HG03103 (cell line): ENCODE measurements around the gene TSGA10.
"Not testable (repeated sequence)": the region's sequence is repeated elsewhere in the genome, so short reads cannot be mapped to it uniquely, and the experiment has no call there.

Source experiments
- ATAC-seq: cut with Tn5 transposase; IDR thresholded peaks from one replicate; pipeline ENCODE4 v1.9.1; 2021; ENCODE audit warnings: low read depth; ENCODE audit not compliant: unreplicated experiment

Gene TSGA10

GRCh38 chr2:99156891-99157290 lies 2.1 kb upstream of the TSGA10 start:
- no peak for ATAC-seq

DNA sequence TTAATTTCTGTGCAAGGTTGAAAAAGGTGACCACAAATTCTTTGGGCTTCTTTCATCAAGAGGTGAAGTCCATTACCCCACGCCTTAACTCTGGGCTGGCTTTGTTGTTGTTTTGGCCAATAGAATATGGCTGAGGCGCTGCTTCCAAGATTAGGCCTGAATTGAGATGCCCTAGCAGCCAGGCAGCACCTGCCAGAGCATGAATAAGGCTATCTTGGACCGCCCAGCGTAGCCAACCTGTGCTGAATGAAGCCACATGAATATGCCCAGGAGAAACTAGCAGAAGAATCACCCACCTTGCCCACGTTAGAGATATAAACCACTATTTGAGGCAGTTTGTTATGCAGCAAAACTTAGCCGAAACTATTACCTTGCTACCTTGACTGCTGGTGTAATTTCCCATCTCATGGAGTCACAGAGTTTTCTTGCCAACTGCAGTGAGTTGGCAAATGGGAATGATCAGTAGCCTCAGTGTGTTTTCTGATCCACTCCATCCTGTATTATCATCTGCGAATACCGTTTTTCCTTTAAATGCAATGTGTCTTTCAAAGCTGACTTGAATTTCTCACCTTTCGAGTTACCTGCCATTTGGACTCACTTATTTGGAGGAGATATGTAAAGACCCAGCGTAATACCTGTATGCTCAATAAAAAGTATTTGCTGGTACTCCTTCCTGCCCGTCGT lies 679 bp downstream of the TSGA10 start:
- ATAC-seq = no peak

DNA sequence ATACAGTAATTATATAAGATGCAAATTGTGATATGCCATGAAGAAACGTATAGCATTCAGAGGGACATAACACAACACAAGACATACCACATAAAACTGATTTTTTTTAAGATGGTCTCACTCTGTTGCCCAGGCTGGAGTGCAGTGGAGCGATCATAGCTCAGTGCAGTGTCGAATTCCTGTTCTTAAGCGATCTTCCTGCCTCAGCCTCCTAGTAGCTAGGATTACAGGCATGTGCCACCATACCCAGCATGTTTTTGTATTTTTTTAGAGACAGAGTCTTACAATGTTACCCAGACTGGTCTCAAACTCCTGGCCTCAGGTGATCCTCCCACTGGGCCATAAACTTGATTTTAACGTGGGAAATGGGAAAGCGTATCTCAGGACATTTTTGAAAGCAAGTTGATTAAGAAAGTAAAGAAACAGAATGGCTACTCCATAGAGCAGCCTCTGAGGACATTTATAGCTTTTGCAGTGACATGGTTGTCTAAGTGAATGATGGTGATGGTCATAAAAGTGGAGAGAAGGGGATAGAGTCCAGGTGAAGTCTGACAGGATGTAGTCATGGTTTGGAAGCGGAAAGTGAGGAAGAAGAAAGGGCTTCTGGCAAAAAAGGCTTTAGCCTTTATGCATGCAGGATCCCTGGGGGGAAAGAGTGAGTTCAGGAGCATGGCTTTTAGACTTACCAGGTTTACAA lies 2.4 kb downstream of the TSGA10 start:
- no peak for ATAC-seq

GRCh38 chr2:99150706-99151105 lies 4.0 kb downstream of the TSGA10 start:
- no peak for ATAC-seq

GRCh38 chr2:99141110-99142108 lies 13.3 kb downstream of the TSGA10 start, which contains the start of gene C2orf15:
TSS of gene C2orf15 (plus strand) at chr2:99141707. CDS start at chr2:99150559, 8,852 bp downstream.
- ATAC-seq = peak; percentile 83

- ATAC-seq = peak; percentile 31
Measured at GRCh38 chr2:99140860-99141109, 14.0 kb downstream of the TSGA10 start.

GRCh38 chr2:99140056-99140859 lies 14.5 kb downstream of the TSGA10 start:
- no peak for ATAC-seq

GRCh38 chr2:99139003-99139402 lies 15.7 kb downstream of the TSGA10 start:
- ATAC-seq = no peak

DNA sequence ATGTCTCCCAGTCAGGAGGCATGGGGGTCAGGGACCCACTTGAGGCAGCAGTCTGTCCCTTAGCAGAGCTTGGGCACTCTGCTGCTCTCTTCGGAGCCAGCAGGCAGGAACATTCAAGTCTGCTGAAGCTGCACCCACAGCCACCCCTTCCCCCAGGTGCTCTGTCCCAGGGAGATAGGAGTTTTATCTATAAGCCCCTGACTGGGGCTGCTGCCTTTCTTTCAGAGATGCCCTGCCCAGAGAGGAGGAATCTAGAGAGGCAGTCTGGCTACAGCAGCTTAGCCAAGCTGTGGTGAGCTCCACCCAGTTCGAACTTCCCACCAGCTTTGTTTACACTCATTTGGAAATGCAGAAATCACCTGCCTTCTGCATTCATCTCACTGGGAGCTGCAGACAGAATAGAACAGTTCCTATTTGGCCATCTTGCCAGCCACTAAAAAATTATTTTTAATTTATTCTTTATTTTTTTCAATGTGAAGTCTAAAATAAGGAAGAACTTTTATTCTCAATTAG lies 19.6 kb downstream of the TSGA10 start:
- not testable (repeated sequence) for ATAC-seq

GRCh38 chr2:99127981-99128380 lies 26.8 kb downstream of the TSGA10 start:
- ATAC-seq = no peak

GRCh38 chr2:99112617-99113016 lies 42.1 kb downstream of the TSGA10 start:
- no peak for ATAC-seq

- no peak for ATAC-seq
Measured at GRCh38 chr2:99111945-99112344, 42.8 kb downstream of the TSGA10 start.

DNA sequence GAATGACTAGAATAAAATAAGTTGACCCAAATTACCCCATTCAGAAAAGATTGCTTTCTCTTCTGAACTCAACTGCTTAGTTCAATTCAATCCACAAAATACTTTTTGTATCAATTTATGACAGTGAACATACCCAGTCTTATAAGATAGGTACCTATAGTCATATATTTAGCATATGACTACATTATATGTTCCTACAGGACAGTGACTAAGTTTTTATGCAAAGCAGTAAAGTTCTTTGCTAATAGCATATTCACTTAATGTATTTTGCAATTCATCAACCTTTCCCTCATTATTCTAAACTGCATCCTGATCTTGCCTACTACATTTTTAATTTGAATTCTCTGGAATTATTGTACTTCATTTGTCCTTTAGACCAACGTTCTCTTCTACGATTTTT lies 43.5 kb downstream of the TSGA10 start:
- no peak for ATAC-seq

DNA sequence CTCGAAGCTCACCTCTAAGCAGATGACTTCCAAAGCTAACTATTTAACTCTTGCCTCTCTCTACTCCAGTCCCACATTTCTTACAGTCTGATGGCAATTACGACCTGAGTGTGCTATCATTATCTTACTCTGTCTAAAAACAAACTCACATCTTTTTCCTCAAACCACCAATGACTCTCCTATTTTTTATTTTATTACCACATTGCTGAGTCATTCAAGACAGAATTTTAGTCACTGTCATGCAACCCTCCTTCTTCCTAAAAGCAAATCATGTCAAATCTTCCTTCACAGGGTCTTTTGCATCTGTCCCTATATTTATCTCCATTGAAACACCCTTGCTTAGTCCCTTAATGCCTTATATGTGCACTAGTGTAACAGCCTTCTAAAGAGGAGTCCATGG lies 47.8 kb downstream of the TSGA10 start:
- ATAC-seq = no peak

DNA sequence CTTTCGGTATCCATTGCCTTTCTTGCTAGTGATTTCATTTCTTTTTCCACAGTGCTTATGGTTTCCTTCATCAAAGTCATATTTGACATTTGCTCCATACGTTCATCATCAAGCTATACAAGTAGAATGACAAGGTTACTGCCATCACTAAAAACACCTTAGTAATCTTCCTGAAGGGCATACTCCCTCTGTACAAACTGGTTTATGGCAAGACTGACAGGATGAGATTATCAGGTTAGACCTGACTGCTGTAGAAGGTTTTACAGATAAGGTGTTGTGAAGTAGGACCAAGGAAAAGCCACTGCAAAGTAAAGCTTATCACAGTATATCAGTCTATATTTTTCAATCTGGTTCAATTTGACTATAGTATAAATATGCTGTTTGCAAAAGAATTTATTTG lies 50.7 kb downstream of the TSGA10 start:
- no peak for ATAC-seq

DNA sequence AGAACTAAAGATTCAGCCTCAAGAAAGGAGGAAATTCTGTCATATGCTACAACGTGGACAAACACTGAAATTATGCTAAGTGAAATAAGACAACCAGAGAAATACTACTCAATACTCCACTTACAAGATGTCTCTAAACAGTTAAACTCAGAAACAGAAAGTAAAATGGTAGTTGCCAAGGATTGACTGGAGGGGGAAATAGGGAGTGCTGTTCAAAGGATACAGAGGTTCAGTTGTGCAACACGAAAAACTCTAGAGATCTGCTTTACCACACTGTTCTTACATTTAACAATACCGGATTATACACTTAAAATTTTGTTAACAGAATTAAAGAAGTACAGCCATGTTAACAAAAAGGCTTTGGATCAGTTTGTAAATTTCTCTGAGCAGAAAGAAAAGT lies 53.0 kb downstream of the TSGA10 start:
- ATAC-seq = no peak

DNA sequence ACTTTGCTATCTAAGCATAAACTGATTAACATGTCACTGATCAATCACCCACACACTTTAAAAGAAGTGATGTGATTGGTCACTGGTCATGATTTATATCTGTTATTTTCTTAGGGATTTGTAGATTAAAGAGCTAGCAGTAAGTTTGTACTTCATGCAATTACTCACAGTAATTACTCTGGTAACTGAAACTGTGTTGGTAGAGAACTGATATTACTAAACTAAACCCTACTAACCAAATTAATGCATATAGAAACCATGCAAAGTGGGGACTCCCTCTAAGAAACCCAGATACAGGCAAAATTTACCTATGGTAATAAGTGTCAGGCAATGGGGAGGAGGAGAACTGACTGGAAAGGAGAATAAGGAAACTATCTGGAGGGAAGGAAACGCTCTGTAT lies 58.0 kb downstream of the TSGA10 start:
- no peak for ATAC-seq

DNA sequence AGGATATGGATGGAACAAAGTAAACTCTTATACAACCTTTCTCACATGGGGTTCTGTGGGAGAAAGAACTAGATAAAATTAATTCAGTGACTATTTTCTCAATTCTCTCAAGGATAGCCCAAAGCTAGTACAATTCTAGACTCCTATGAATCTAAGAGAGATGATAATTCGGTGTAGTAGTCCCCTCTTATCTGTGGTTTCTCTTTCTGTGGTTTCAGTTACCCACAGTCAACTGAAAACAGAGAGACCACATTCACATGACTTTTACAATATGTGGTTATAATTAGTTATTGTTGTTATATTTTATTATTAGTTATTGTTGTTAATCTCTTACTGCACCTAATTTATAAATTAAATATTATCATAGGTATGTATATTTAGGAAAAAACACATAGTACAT lies 66.7 kb downstream of the TSGA10 start:
- ATAC-seq = no peak

GRCh38 chr2:99086385-99086784 lies 68.4 kb downstream of the TSGA10 start:
- ATAC-seq = no peak

DNA sequence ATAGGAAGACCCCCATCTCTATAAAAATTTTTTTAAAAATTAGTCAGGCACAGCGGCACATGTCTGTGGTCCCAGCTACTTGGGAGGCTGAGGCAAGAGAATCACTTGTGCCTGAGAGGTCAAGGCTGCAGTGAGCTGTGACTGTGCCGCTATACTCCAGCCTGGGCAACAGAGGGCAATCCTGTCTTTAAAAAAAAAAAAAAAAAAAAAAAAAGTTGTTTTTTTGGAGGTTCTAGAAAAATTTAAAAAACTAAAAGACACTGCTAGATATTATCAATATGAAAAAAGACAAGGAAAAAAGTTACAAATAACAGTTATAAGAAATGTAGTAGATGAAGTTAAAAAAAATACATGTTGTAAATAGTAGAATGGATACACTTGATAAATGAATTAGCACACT lies 69.3 kb downstream of the TSGA10 start:
- no peak for ATAC-seq
